Kidney (tissue), 14 donors: ENCODE results near the gene LAMA1. TPM values are rescaled to one million over a fixed set of nuclear protein-coding genes. Genes with fewer than 3 reads are reported as not detected.

ENCODE experiments used
- DNase-seq, 5 donors: peaks; one replicate each; pipeline ENCODE4 v3.0.0-alpha.2; 2013 to 2020
- FAIRE-seq: peaks from 2 replicates; lab custom pipeline; 2012; peaks lifted over from hg19 to GRCh38; lab: Jason Lieb, UNC
- H3K27ac ChIP-seq, 2 donors: one replicate each; pipeline ENCODE4 v1.7.0; 2013; ENCODE audit warnings: low read depth in 2 of 2, low read length in 2 of 2, inconsistent platforms in 1 of 2
- H3K27me3 ChIP-seq: one replicate; pipeline ENCODE4 v1.7.1; 2013; ENCODE audit warnings: low read length, inconsistent platforms; ENCODE audit not compliant: control insufficient read depth, insufficient read depth
- H3K36me3 ChIP-seq, 3 donors: one replicate each; pipeline versions ENCODE4 v1.7.0 to v1.7.1; 2013; ENCODE audit warnings: low read length in 3 of 3, control low read depth in 1 of 3, inconsistent platforms in 1 of 3; ENCODE audit not compliant: insufficient read depth in 3 of 3, control insufficient read depth in 2 of 3
- H3K4me1 ChIP-seq, 3 donors: one replicate each; pipeline versions ENCODE4 v1.7.0 to v1.7.1; 2013; ENCODE audit warnings: low read length in 3 of 3, inconsistent platforms in 1 of 3, low read depth in 1 of 3; ENCODE audit not compliant: control insufficient read depth in 2 of 3, insufficient read depth in 2 of 3
- H3K4me3 ChIP-seq, 3 donors: one replicate each; pipeline versions ENCODE4 v1.7.0 to v1.8.1; 2013; ENCODE audit warnings: low read length in 3 of 3, control low read depth in 1 of 3, inconsistent platforms in 1 of 3
- H3K9ac ChIP-seq, 3 donors: one replicate each; pipeline versions ENCODE4 v1.7.0 to v1.7.1; 2013; ENCODE audit warnings: low read length in 3 of 3, control low read depth in 1 of 3, inconsistent platforms in 1 of 3
- H3K9me3 ChIP-seq, 3 donors: one replicate each; pipeline versions ENCODE4 v1.7.0 to v1.7.1; 2013; ENCODE audit warnings: low read length in 3 of 3, control low read depth in 1 of 3, inconsistent platforms in 1 of 3; ENCODE audit not compliant: control insufficient read depth in 2 of 3, insufficient read depth in 1 of 3
- CTCF ChIP-seq: IDR thresholded peaks from 3 replicates; pipeline ENCODE4 v1.5.1; 2012; ENCODE audit warnings: mild to moderate bottlenecking, moderate library complexity, borderline replicate concordance; ENCODE audit not compliant: insufficient read depth; ENCODE audit errors: extremely low read depth
- intact Hi-C: fragments of 100-400 bp; cut with DNase I; formaldehyde crosslinking; loops from one replicate; pipeline ENCODE4 v1.11.1; 2022
- polyA plus RNA-seq: library from polyadenylated mRNA; stranded (reverse); fragments of 350-450 nt; fragmentation: Illumina TruSeq; extraction: RNeasy Lipid Tissue Mini Kit (QIAGEN cat#74804); gene quantifications from one replicate; pipeline ENCODE4 v1.2.3, GENCODE V29; 2014; ENCODE audit warnings: low read depth, low replicate concordance; ENCODE audit not compliant: insufficient read depth
- total RNA-seq: library from RNA; stranded (reverse); fragmentation: NEBNext Ultra II Directional; extraction: Animal tissue kit (Norgen Biotek cat#: 25700); gene quantifications from one replicate; pipeline ENCODE4 v1.2.1, GENCODE V29; 2021
- donor health status: control.
- donor health status: control.
- donor health status: control.
- donor health status: control.
- donor health status: control.
- donor health status: DM: yes; HTN: yes; CAD: no.
- donor health status: Normal renal cell carcinoma (clear cell type).

LAMA1 gene
- total and polyA plus RNA-seq, 2 donors from 2014 or later, result 10.7 to 14.1 TPM

GRCh38 chr18:6942742-6943141, 174.9 kb downstream of the LAMA1 start:
- Histone ChIP-seq H3K4me1 (no peaks in the 10 kb centered on the region), H3K4me3 (no peak overlapping the region), H3K27ac (no peak overlapping the region), H3K9ac (no peak overlapping the region), H3K36me3 (no peaks in the 10 kb centered on the region), H3K9me3 (no peaks in the 10 kb centered on the region), H3K27me3 (no peaks in the 10 kb centered on the region)
- FAIRE-seq (no peak), DNase-seq (no peak)
- intact Hi-C loops, result no loop called here
- TF ChIP-seq CTCF, result no peak

GRCh38 chr18:6941996-6942395, 175.6 kb downstream of the LAMA1 start:
- Histone ChIP-seq H3K9ac (no peak overlapping the region), H3K4me3 (no peak overlapping the region), H3K27ac (no peak overlapping the region), H3K4me1 (no peaks in the 10 kb centered on the region), H3K36me3 (no peaks in the 10 kb centered on the region), H3K9me3 (no peaks in the 10 kb centered on the region), H3K27me3 (no peaks in the 10 kb centered on the region)
- TF ChIP-seq CTCF, result no peak
- FAIRE-seq (no peak), DNase-seq (no peak)
- intact Hi-C loops, result no loop called here

DNA sequence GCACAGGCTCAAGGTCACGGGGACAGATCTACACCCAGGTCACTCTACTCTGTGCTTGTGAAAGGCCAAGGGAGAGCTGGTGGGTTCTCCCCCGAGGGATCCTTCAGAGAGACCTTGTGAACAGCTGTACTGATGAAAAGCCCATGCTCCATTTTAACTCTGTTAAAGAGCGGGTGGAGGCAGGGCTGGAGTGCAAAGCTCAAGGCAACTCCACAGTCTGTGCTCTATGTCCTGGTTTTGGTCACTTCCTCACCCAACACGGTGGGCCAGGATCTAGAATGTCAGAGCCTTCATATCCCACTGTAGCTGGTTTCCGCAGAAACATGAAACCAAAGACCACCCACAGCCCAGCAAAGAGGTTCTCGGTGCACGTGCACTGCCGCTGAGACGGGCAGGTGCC, 177.1 kb downstream of the LAMA1 start:
- Histone ChIP-seq H3K27ac (no peak overlapping the region), H3K9me3 (no peaks in the 10 kb centered on the region)

More for the DNA sequence above, 177.1 kb downstream of the LAMA1 start:
- FAIRE-seq (no peak), DNase-seq (peak in 3 of 5 donors; percentile 42 to 50 (median 45))
- Histone ChIP-seq H3K9ac (no peak overlapping the region), H3K4me1 (no peaks in the 10 kb centered on the region), H3K36me3 (no peaks in the 10 kb centered on the region), H3K27me3 (no peaks in the 10 kb centered on the region), H3K4me3 (no peak overlapping the region)
- intact Hi-C loops, result no loop called here
- TF ChIP-seq CTCF, result no peak
